Upper lobe of left lung (tissue), 6 donors: Measurements from ENCODE around the gene CFTR. TPM values are rescaled to one million over a fixed set of nuclear protein-coding genes. Genes with fewer than 3 reads are reported as not detected.

Source experiments
- ATAC-seq, 2 donors: fragments of 200-7000 bp; cut with Tn5 transposase; one replicate each; pipeline ENCODE4 v1.9.1; 2022; ENCODE audit warnings: mild to moderate bottlenecking in 2 of 2, moderate library complexity in 2 of 2; ENCODE audit not compliant: low FRiP score in 2 of 2
- DNase-seq, 2 donors: peaks; one replicate each; pipeline ENCODE4 v3.0.0-alpha.2; 2019 to 2020
- H3K27ac ChIP-seq, 4 donors: fragments of 200-600 bp; sonication (generic); one replicate each; pipeline ENCODE4 v1.5.1; 2016 to 2019
- H3K27me3 ChIP-seq, 4 donors: fragments of 200-600 bp; sonication (generic); one replicate each; pipeline ENCODE4 v1.5.1; 2017 to 2019
- H3K36me3 ChIP-seq, 4 donors: fragments of 200-600 bp; sonication (generic); one replicate each; pipeline ENCODE4 v1.5.1; 2016 to 2019
- H3K4me1 ChIP-seq, 4 donors: fragments of 200-600 bp; sonication (generic); one replicate each; pipeline ENCODE4 v1.5.1; 2018 to 2019
- H3K4me3 ChIP-seq, 4 donors: fragments of 200-600 bp; sonication (generic); one replicate each; pipeline ENCODE4 v1.5.1; 2017 to 2019; ENCODE audit warnings: mild to moderate bottlenecking in 2 of 4, moderate library complexity in 1 of 4
- H3K9me3 ChIP-seq, 4 donors: fragments of 200-600 bp; sonication (generic); one replicate each; pipeline ENCODE4 v1.5.1; 2018 to 2019
- CTCF ChIP-seq, 6 experiments: fragments of 450-650 bp in 4 of 6; fragments of 200-600 bp in 2 of 6; sonication (generic) in 2 of 6; IDR thresholded peaks; one replicate each; pipeline ENCODE4 v1.5.1; 2016 to 2019; ENCODE audit warnings: antibody characterized with exemption in 6 of 6
- EP300 ChIP-seq, 4 donors: sonication (generic); formaldehyde crosslinking; IDR thresholded peaks; one replicate each; pipeline ENCODE4 v1.5.1; 2017; ENCODE audit warnings: antibody characterized with exemption in 4 of 4, control low read depth in 2 of 4
- POLR2A ChIP-seq, 4 donors: fragments of 450-650 bp; IDR thresholded peaks; one replicate each; pipeline ENCODE4 v1.5.1; 2016 to 2017; ENCODE audit warnings: antibody characterized with exemption in 4 of 4, mild to moderate bottlenecking in 2 of 4
- POLR2AphosphoS5 ChIP-seq, 2 donors: sonication (generic); formaldehyde crosslinking; IDR thresholded peaks; one replicate each; pipeline ENCODE4 v1.5.1; 2017; ENCODE audit warnings: antibody characterized with exemption in 2 of 2
- WGBS, 2 donors: methylation state at CpG; one replicate each; pipeline ENCODE4 v1.1.5; 2017 to 2018; 5-methylcytosine and 5-hydroxymethylcytosine counted together
- total RNA-seq, 6 donors: library from RNA; depleted of rRNA in 4 of 6; stranded (reverse); fragments of >200 nt in 4 of 6; gene quantifications; one replicate each; pipeline versions ENCODE4 v1.1.0 to v1.2.1, GENCODE V29; 2016 to 2021
- donor health status: DM: no; HTN: no; CAD: no; lungs with moderate emphysema.
- donor health status: DM: no; HTN: yes; CAD: no; lungs with severe emphysema.

CFTR gene
- total RNA-seq, 6 donors from 2014 or later = 4.2 to 36.7 (median 24.8) TPM

DNA sequence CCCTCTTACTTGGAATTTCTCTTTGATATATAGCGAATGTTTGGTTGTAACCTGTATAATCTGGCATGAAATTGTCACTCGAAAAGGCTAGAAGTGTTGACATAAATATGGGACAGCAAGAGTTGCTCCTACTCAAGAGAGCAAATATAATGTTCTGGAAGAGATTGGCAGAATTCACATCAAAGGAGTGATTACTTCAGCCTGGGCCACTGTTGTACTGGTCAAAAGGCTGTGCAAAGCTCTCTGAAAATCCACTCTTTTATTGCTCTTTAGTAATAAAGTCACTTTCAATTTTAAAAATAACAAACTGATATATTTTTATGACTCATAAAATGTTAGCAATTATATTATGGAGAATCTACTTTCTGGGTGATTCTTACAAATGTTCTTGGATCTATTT lies 58.2 kb downstream of the CFTR start:
- H3K4me3 ChIP-seq = no peak overlapping the region
- no peaks in the 10 kb centered on the region for H3K9me3 ChIP-seq
- WGBS, 2 donors = 62 to 74% methylated on average over 2 of the region's 2 CpGs
- H3K4me1 ChIP-seq = no peaks in the 10 kb centered on the region
- H3K36me3 ChIP-seq = no peaks in the 10 kb centered on the region
- no peak for ATAC-seq
- no peak for DNase-seq
- TF ChIP-seq CTCF (IDR thresholded peaks at IDR 0.05) (no peak), POLR2AphosphoS5 (IDR thresholded peaks at IDR 0.05) (no peak), POLR2A (IDR thresholded peaks at IDR 0.05) (no peak), EP300 (IDR thresholded peaks at IDR 0.05) (no peak)
- H3K27me3 ChIP-seq = no peaks in the 10 kb centered on the region
- no peak overlapping the region for H3K27ac ChIP-seq

- Histone ChIP-seq H3K36me3 (no peaks in the 10 kb centered on the region), H3K4me3 (no peak overlapping the region), H3K9me3 (no peaks in the 10 kb centered on the region), H3K4me1 (no peaks in the 10 kb centered on the region), H3K27me3 (no peaks in the 10 kb centered on the region), H3K27ac (no peak overlapping the region)
- no peak for TF ChIP-seq CTCF (IDR thresholded peaks at IDR 0.05)
- TF ChIP-seq POLR2A (IDR thresholded peaks at IDR 0.05) = no peak
- no peak for TF ChIP-seq POLR2AphosphoS5 (IDR thresholded peaks at IDR 0.05)
- no peak for TF ChIP-seq EP300 (IDR thresholded peaks at IDR 0.05)
- 86 to 87% methylated on average over 2 of the region's 2 CpGs for WGBS, 2 donors
- DNase-seq (no peak), ATAC-seq (no peak)
These were observed 64.2 kb downstream of the CFTR start for GRCh38 chr7:117544061-117544460.

- ATAC-seq (no peak), DNase-seq (no peak)
- no peak overlapping the region for H3K27ac ChIP-seq
- WGBS, 2 donors = 87 to 91% methylated on average over 2 of the region's 2 CpGs
- TF ChIP-seq POLR2AphosphoS5 (IDR thresholded peaks at IDR 0.05) (no peak), POLR2A (IDR thresholded peaks at IDR 0.05) (no peak), EP300 (IDR thresholded peaks at IDR 0.05) (no peak), CTCF (IDR thresholded peaks at IDR 0.05) (no peak)
- no peaks in the 10 kb centered on the region for H3K36me3 ChIP-seq
- H3K27me3 ChIP-seq = no peaks in the 10 kb centered on the region
- H3K4me1 ChIP-seq = no peaks in the 10 kb centered on the region
- no peaks in the 10 kb centered on the region for H3K9me3 ChIP-seq
- H3K4me3 ChIP-seq = no peak overlapping the region
These were observed 68.2 kb downstream of the CFTR start for GRCh38 chr7:117548035-117548434.

GRCh38 chr7:117550625-117551024 lies 70.8 kb downstream of the CFTR start:
- TF ChIP-seq POLR2A (IDR thresholded peaks at IDR 0.05) = no peak
- no peak for TF ChIP-seq EP300 (IDR thresholded peaks at IDR 0.05)
- TF ChIP-seq POLR2AphosphoS5 (IDR thresholded peaks at IDR 0.05) = no peak
- no peak for TF ChIP-seq CTCF (IDR thresholded peaks at IDR 0.05)
- H3K4me1 ChIP-seq = no peaks in the 10 kb centered on the region
- ATAC-seq (no peak), DNase-seq (no peak)
- H3K27me3 ChIP-seq = no peaks in the 10 kb centered on the region
- no peaks in the 10 kb centered on the region for H3K36me3 ChIP-seq
- no peaks in the 10 kb centered on the region for H3K9me3 ChIP-seq
- H3K4me3 ChIP-seq = no peak overlapping the region
- no peak overlapping the region for H3K27ac ChIP-seq
- 55 to 61% methylated on average over 2 of the region's 2 CpGs for WGBS, 2 donors

- Histone ChIP-seq H3K27ac (no peak overlapping the region), H3K27me3 (no peaks in the 10 kb centered on the region), H3K4me1 (no peaks in the 10 kb centered on the region), H3K36me3 (no peaks in the 10 kb centered on the region), H3K4me3 (no peak overlapping the region), H3K9me3 (no peaks in the 10 kb centered on the region)
- DNase-seq = no peak
- no peak for ATAC-seq
- no peak for TF ChIP-seq EP300 (IDR thresholded peaks at IDR 0.05)
- no peak for TF ChIP-seq POLR2AphosphoS5 (IDR thresholded peaks at IDR 0.05)
- no peak for TF ChIP-seq CTCF (IDR thresholded peaks at IDR 0.05)
- no peak for TF ChIP-seq POLR2A (IDR thresholded peaks at IDR 0.05)
These were observed 72.8 kb downstream of the CFTR start for GRCh38 chr7:117552660-117553059.
